D721Med (cell line): ENCODE data around the gene CD302.
"Not testable (repeated sequence)": the region's sequence is repeated elsewhere in the genome, so short reads cannot be mapped to it uniquely, and the experiment has no call there.

ENCODE experiments used
- DNase-seq: peaks from one replicate; pipeline ENCODE4 v3.0.0; 2011; ENCODE audit warnings: low spot score; ENCODE audit not compliant: insufficient read length
- FAIRE-seq: peaks from 2 replicates; lab custom pipeline; 2011; peaks lifted over from hg19 to GRCh38; lab: Jason Lieb, UNC
- TF ChIP-seq, protein P1 (sequence below): IDR thresholded peaks from 2 replicates; pipeline ENCODE4 v1.5.1; 2012; ENCODE audit warnings: mild to moderate bottlenecking, control low read depth; ENCODE audit not compliant: insufficient read depth; ENCODE audit errors: missing control alignments

The CD302 gene

GRCh38 chr2:159785195-159785594, 12.8 kb downstream of the CD302 start:
- DNase-seq = no peak
- TF ChIP-seq, protein P1, sequence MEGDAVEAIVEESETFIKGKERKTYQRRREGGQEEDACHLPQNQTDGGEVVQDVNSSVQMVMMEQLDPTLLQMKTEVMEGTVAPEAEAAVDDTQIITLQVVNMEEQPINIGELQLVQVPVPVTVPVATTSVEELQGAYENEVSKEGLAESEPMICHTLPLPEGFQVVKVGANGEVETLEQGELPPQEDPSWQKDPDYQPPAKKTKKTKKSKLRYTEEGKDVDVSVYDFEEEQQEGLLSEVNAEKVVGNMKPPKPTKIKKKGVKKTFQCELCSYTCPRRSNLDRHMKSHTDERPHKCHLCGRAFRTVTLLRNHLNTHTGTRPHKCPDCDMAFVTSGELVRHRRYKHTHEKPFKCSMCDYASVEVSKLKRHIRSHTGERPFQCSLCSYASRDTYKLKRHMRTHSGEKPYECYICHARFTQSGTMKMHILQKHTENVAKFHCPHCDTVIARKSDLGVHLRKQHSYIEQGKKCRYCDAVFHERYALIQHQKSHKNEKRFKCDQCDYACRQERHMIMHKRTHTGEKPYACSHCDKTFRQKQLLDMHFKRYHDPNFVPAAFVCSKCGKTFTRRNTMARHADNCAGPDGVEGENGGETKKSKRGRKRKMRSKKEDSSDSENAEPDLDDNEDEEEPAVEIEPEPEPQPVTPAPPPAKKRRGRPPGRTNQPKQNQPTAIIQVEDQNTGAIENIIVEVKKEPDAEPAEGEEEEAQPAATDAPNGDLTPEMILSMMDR = no peak
- no peak for FAIRE-seq

DNA sequence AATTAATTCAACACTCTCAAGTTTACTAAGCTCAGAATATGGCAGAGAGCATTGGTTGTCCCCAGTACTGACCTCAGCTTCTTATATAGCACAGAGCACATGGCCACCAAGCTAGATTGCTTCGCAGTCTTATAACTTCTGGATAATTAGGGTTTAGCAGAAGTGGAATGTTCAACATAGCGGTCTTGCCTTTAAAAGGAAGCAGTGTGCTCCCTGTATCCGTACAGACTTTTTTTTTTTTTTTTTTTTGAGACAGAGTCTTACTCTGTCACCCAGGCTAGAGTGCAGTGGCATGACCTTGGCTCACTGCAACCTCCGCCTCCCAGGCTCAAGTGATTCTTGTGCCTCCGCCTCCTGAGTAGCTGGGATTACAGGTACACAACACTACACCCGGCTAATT, 13.3 kb downstream of the CD302 start:
- not testable (repeated sequence) for DNase-seq, FAIRE-seq

DNA sequence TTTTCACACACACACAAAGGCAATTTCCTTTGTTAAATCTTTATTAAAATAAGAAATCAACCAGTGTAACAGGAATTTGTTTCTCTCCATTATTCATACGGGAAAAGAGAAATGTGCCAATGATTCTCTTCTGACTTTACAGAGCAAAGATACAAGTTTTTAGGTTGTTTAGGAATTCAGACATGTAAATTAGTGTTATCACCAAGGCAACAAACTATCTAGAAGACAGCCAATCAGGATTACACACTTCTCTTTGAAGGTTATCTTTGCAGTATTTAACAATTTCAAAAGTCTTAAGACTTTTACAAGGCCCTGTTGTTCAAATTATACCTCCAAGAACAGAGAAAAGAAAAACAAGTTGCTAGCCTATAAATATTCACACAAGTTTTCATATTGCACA, 14.5 kb downstream of the CD302 start:
- FAIRE-seq = no peak
- DNase-seq = no peak
- TF ChIP-seq, protein P1 = no peak

DNA sequence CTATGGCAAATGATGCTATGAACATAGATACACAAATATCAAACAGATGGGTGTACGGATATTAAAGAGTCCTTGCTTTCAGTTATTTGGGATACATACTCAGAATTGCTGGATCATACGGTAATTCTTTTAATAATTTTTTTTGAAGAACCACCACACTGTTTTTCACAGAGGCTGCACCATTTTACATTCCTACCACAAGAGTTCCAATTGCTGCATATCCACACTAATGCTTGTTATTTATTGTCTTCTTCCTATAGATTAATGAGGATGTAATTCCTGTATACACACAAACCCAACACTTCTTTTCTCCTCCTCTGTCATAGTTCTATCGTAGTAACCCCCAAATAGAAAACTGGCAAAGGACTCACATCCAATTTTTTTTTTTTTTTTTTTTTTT, 21.7 kb downstream of the CD302 start:
- TF ChIP-seq, protein P1 = no peak
- FAIRE-seq (no peak), DNase-seq (no peak)

GRCh38 chr2:159775021-159775420, 23.0 kb downstream of the CD302 start:
- FAIRE-seq (no peak), DNase-seq (no peak)
- TF ChIP-seq, protein P1 = no peak

GRCh38 chr2:159774370-159774990, 23.5 kb downstream of the CD302 start:
- no peak for FAIRE-seq
- TF ChIP-seq, protein P1 = no peak
- no peak for DNase-seq

- TF ChIP-seq, protein P1 = no peak
- DNase-seq (no peak), FAIRE-seq (no peak)
Observed at GRCh38 chr2:159773886-159774285, 24.1 kb downstream of the CD302 start.
